ENCODE measurements around the gene ITGA8.
"Not testable (repeated sequence)": the region's sequence is repeated elsewhere in the genome, so short reads cannot be mapped to it uniquely, and the experiment has no call there.

ITGA8 gene

GRCh38 chr10:15485684-15486316 lies 233.9 kb downstream of the ITGA8 start:
- H2AFZ ChIP-seq (ENCODE audit: low read length, unreplicated experiment) = peak overlapping the region; percentile 2
- H3K4me1 ChIP-seq (ENCODE audit: control insufficient read depth, insufficient read depth, low read length, unreplicated experiment) = peaks cover 30% of the 10 kb centered on the region
- no peaks in the 10 kb centered on the region for H3K36me3 ChIP-seq (ENCODE audit: insufficient read depth, low read length)
- peak overlapping the region; percentile 80 for H3K27ac ChIP-seq (ENCODE audit: low read depth, low read length)
- H3K27me3 ChIP-seq (ENCODE audit: insufficient read depth, low read length) = no peaks in the 10 kb centered on the region
- peak overlapping the region; percentile 16; the same call in 1 of the 2 replicates for H3K4me3 ChIP-seq (ENCODE audit: low read depth, low read length)
- no peaks in the 10 kb centered on the region for H3K79me2 ChIP-seq (ENCODE audit: control insufficient read depth, insufficient read depth, low read length, unreplicated experiment)

- H3K36me3 ChIP-seq (ENCODE audit: insufficient read depth, low read length) = no peaks in the 10 kb centered on the region
- H3K79me2 ChIP-seq (ENCODE audit: control insufficient read depth, insufficient read depth, low read length, unreplicated experiment) = no peaks in the 10 kb centered on the region
- peak overlapping the region; percentile 69; the same call in 1 of the 2 replicates for H3K27ac ChIP-seq (ENCODE audit: low read depth, low read length)
- H2AFZ ChIP-seq (ENCODE audit: low read length, unreplicated experiment) = no peak overlapping the region
- H3K4me1 ChIP-seq (ENCODE audit: control insufficient read depth, insufficient read depth, low read length, unreplicated experiment) = peaks cover 30% of the 10 kb centered on the region
- no peak overlapping the region for H3K4me3 ChIP-seq (ENCODE audit: low read depth, low read length)
- no peaks in the 10 kb centered on the region for H3K27me3 ChIP-seq (ENCODE audit: insufficient read depth, low read length)
Observed at GRCh38 chr10:15485027-15485426, 234.7 kb downstream of the ITGA8 start.

- Histone ChIP-seq H3K79me2 (ENCODE audit: control insufficient read depth, insufficient read depth, low read length, unreplicated experiment) (no peaks in the 10 kb centered on the region), H3K36me3 (ENCODE audit: insufficient read depth, low read length) (no peaks in the 10 kb centered on the region), H3K27me3 (ENCODE audit: insufficient read depth, low read length) (no peaks in the 10 kb centered on the region), H3K4me1 (ENCODE audit: control insufficient read depth, insufficient read depth, low read length, unreplicated experiment) (peaks cover 30% of the 10 kb centered on the region), H2AFZ (ENCODE audit: low read length, unreplicated experiment) (no peak overlapping the region), H3K4me3 (ENCODE audit: low read depth, low read length) (no peak overlapping the region), H3K27ac (ENCODE audit: low read depth, low read length) (no peak overlapping the region)
Observed at GRCh38 chr10:15484128-15484527, 235.6 kb downstream of the ITGA8 start.

- Histone ChIP-seq H3K27ac (ENCODE audit: low read depth, low read length) (no peak overlapping the region), H3K4me3 (ENCODE audit: low read depth, low read length) (no peak overlapping the region), H3K36me3 (ENCODE audit: insufficient read depth, low read length) (no peaks in the 10 kb centered on the region), H3K79me2 (ENCODE audit: control insufficient read depth, insufficient read depth, low read length, unreplicated experiment) (no peaks in the 10 kb centered on the region), H3K27me3 (ENCODE audit: insufficient read depth, low read length) (no peaks in the 10 kb centered on the region), H3K4me1 (ENCODE audit: control insufficient read depth, insufficient read depth, low read length, unreplicated experiment) (peaks cover 30% of the 10 kb centered on the region), H2AFZ (ENCODE audit: low read length, unreplicated experiment) (no peak overlapping the region)
Observed at GRCh38 chr10:15483215-15484075, 236.3 kb downstream of the ITGA8 start.

- Histone ChIP-seq H3K79me2 (ENCODE audit: control insufficient read depth, insufficient read depth, low read length, unreplicated experiment) (no peaks in the 10 kb centered on the region), H3K36me3 (ENCODE audit: insufficient read depth, low read length) (no peaks in the 10 kb centered on the region), H3K27ac (ENCODE audit: low read depth, low read length) (peak overlapping the region; percentile 44), H3K27me3 (ENCODE audit: insufficient read depth, low read length) (no peaks in the 10 kb centered on the region), H3K4me3 (ENCODE audit: low read depth, low read length) (no peak overlapping the region), H3K4me1 (ENCODE audit: control insufficient read depth, insufficient read depth, low read length, unreplicated experiment) (peaks cover 35% of the 10 kb centered on the region), H2AFZ (ENCODE audit: low read length, unreplicated experiment) (no peak overlapping the region)
Observed at GRCh38 chr10:15482156-15482555, 237.6 kb downstream of the ITGA8 start.

GRCh38 chr10:15478950-15479349 lies 240.8 kb downstream of the ITGA8 start:
- H3K36me3 ChIP-seq (ENCODE audit: insufficient read depth, low read length) = no peaks in the 10 kb centered on the region
- no peaks in the 10 kb centered on the region for H3K79me2 ChIP-seq (ENCODE audit: control insufficient read depth, insufficient read depth, low read length, unreplicated experiment)
- H3K27me3 ChIP-seq (ENCODE audit: insufficient read depth, low read length) = no peaks in the 10 kb centered on the region
- H3K27ac ChIP-seq (ENCODE audit: low read depth, low read length) = no peak overlapping the region
- no peak overlapping the region for H2AFZ ChIP-seq (ENCODE audit: low read length, unreplicated experiment)
- H3K4me1 ChIP-seq (ENCODE audit: control insufficient read depth, insufficient read depth, low read length, unreplicated experiment) = peaks cover 36% of the 10 kb centered on the region
- no peak overlapping the region for H3K4me3 ChIP-seq (ENCODE audit: low read depth, low read length)

GRCh38 chr10:15478429-15478828 lies 241.3 kb downstream of the ITGA8 start:
- Histone ChIP-seq H3K4me3 (ENCODE audit: low read depth, low read length) (no peak overlapping the region), H3K79me2 (ENCODE audit: control insufficient read depth, insufficient read depth, low read length, unreplicated experiment) (no peaks in the 10 kb centered on the region), H2AFZ (ENCODE audit: low read length, unreplicated experiment) (no peak overlapping the region), H3K27me3 (ENCODE audit: insufficient read depth, low read length) (no peaks in the 10 kb centered on the region), H3K36me3 (ENCODE audit: insufficient read depth, low read length) (no peaks in the 10 kb centered on the region), H3K27ac (ENCODE audit: low read depth, low read length) (no peak overlapping the region), H3K4me1 (ENCODE audit: control insufficient read depth, insufficient read depth, low read length, unreplicated experiment) (peaks cover 41% of the 10 kb centered on the region)

GRCh38 chr10:15476337-15476736 lies 243.4 kb downstream of the ITGA8 start:
- Histone ChIP-seq H3K79me2 (ENCODE audit: control insufficient read depth, insufficient read depth, low read length, unreplicated experiment) (no peaks in the 10 kb centered on the region), H2AFZ (ENCODE audit: low read length, unreplicated experiment) (no peak overlapping the region), H3K4me1 (ENCODE audit: control insufficient read depth, insufficient read depth, low read length, unreplicated experiment) (peaks cover 56% of the 10 kb centered on the region), H3K36me3 (ENCODE audit: insufficient read depth, low read length) (no peaks in the 10 kb centered on the region), H3K4me3 (ENCODE audit: low read depth, low read length) (peak overlapping the region; percentile 18; the same call in 1 of the 2 replicates), H3K27ac (ENCODE audit: low read depth, low read length) (peak overlapping the region; percentile 60), H3K27me3 (ENCODE audit: insufficient read depth, low read length) (no peaks in the 10 kb centered on the region)

GRCh38 chr10:15475439-15475838 lies 244.3 kb downstream of the ITGA8 start:
- Histone ChIP-seq H3K27ac (ENCODE audit: low read depth, low read length) (peak overlapping the region; percentile 84), H3K4me1 (ENCODE audit: control insufficient read depth, insufficient read depth, low read length, unreplicated experiment) (peaks cover 58% of the 10 kb centered on the region)
- not testable (repeated sequence) for H3K79me2 ChIP-seq (ENCODE audit: control insufficient read depth, insufficient read depth, low read length, unreplicated experiment); H3K4me3 ChIP-seq (ENCODE audit: low read depth, low read length); H3K27me3 ChIP-seq (ENCODE audit: insufficient read depth, low read length); H2AFZ ChIP-seq (ENCODE audit: low read length, unreplicated experiment); H3K36me3 ChIP-seq (ENCODE audit: insufficient read depth, low read length)

GRCh38 chr10:15474671-15475070 lies 245.1 kb downstream of the ITGA8 start:
- no peaks in the 10 kb centered on the region for H3K27me3 ChIP-seq (ENCODE audit: insufficient read depth, low read length)

GRCh38 chr10:15473396-15473767 lies 246.3 kb downstream of the ITGA8 start:
- no peak overlapping the region for H2AFZ ChIP-seq (ENCODE audit: low read length, unreplicated experiment)
- H3K27ac ChIP-seq (ENCODE audit: low read depth, low read length) = peak overlapping the region; percentile 84
- H3K36me3 ChIP-seq (ENCODE audit: insufficient read depth, low read length) = no peaks in the 10 kb centered on the region
- no peaks in the 10 kb centered on the region for H3K27me3 ChIP-seq (ENCODE audit: insufficient read depth, low read length)
- H3K4me1 ChIP-seq (ENCODE audit: control insufficient read depth, insufficient read depth, low read length, unreplicated experiment) = peaks cover 58% of the 10 kb centered on the region
- no peak overlapping the region for H3K4me3 ChIP-seq (ENCODE audit: low read depth, low read length)
- no peaks in the 10 kb centered on the region for H3K79me2 ChIP-seq (ENCODE audit: control insufficient read depth, insufficient read depth, low read length, unreplicated experiment)

More at GRCh38 chr10:15474671-15475070, 245.1 kb downstream of the ITGA8 start:
- Histone ChIP-seq H3K4me3 (ENCODE audit: low read depth, low read length) (no peak overlapping the region), H3K4me1 (ENCODE audit: control insufficient read depth, insufficient read depth, low read length, unreplicated experiment) (peaks cover 58% of the 10 kb centered on the region), H3K79me2 (ENCODE audit: control insufficient read depth, insufficient read depth, low read length, unreplicated experiment) (no peaks in the 10 kb centered on the region), H3K36me3 (ENCODE audit: insufficient read depth, low read length) (no peaks in the 10 kb centered on the region), H3K27ac (ENCODE audit: low read depth, low read length) (peak overlapping the region; percentile 84), H2AFZ (ENCODE audit: low read length, unreplicated experiment) (no peak overlapping the region)

Measured in ACC112 (cell line).